GM18868 (cell line): ENCODE measurements around the gene TSPAN18.

Experiments
- ATAC-seq: cut with Tn5 transposase; IDR thresholded peaks from one replicate; pipeline ENCODE4 v1.9.1; 2021; ENCODE audit warnings: mild to moderate bottlenecking, moderate library complexity; ENCODE audit not compliant: unreplicated experiment

TSPAN18 gene

GRCh38 chr11:44775366-44775984, 48.7 kb downstream of the TSPAN18 start:
- ATAC-seq = no peak

DNA sequence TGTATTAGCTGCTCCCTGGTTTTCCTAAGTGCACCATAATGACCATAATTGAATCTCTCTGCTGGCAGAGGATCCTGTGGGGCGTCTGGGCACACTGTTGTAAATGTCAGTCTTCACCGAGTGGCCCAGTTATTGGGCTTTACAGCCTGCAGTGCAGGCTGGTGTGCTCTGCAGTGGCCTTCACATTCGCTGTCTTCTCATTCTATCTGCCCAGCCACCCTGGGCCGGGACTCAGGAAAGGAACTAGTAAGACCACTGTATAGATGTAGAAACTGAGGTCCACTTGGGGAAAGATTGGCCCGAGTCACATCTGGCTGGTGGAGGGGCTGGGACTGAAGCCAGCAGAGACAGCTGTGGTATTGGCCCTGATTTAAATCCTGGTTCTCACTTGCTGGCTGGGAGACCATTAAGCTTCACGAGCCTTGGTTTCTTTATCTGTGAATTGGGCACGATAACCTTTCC, 49.3 kb downstream of the TSPAN18 start:
- ATAC-seq = no peak

GRCh38 chr11:44776551-44777208, 49.9 kb downstream of the TSPAN18 start:
- no peak for ATAC-seq

- ATAC-seq = no peak
These were observed 50.7 kb downstream of the TSPAN18 start for GRCh38 chr11:44777209-44778194.

- ATAC-seq = no peak
These were observed 51.7 kb downstream of the TSPAN18 start for GRCh38 chr11:44778195-44779100.

DNA sequence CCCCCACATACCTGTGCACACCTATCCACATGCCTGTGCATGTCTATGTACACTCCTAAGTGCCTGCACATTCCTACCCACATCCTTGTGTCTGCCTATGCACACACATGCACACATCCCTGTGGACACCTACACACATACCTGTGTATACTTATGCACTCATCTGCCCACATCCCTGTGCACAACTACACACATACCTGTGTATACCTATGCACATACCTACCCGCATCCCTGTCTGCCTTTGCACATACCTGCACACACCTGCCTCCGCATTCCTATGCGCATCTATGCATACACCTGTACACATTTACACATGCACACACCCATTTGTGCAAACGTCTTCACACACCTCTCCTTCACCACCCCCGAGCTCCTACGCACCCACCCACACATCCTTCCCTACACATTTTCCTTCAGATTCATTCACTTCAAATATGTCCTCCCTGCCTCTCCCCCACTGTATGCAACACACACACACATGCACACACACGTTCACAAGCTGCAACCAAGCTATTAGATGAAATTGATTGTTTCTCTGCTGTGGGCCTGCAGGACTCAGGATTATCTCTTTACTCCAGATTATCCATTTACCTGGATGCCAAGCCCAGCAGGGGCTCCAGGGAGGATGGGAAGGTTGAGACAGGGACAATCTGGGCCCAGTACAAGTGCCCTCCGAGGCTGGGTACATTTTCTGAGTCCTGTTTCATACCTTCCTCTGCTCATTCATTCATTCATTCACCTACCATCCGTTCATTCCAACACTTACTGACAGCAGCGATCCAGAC, 53.2 kb downstream of the TSPAN18 start:
- no peak for ATAC-seq

DNA sequence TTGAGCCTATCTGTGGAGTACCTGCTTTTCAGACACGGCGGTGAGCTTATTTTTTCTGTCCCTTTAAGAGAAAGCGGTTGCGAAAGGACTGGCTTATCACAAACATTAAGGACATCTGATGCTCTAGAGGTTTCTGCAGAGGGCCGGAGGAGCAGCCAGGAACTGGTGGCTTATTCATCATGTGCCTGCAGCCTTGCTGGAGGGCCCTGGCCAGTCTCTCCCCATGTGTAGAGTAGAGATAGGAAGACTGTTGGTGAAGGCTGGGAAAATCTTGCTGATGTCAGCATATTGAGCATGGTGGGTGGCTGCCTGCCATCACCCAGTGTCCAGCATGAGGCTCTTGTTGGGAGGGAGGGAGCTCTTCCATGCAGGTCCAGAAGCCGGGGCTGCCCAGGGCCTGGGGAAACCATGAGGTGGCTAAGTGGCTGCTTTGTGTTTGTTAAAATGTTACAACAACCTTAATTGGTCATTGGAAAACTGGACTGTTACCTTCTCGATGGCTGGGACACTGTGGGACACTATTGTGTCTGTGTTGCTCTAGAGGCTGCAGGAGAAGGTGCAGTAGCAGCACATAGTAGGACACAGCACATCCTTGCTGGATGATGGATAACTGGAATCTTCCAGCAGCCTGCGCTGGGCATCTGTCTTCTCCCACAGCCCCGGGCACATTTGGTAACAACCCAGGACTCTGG, 54.3 kb downstream of the TSPAN18 start:
- no peak for ATAC-seq

DNA sequence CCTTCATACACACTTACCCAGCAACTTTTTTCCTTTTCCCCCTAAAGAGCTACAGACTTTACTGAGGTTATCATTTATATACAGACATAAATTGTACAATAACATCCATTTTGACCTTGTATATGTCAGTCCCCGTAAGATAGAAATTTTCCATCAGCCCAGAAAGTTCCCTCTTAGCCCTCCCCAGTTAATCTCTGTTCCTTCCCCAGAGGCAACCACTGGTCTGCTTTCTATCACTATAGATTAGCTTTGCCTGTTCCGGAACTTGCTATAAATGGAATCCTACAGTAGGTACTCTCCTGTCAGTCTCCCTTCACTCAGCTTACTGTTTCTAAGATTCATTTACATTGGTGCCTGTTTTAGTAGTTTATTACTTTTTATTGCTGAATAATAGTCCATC, 54.9 kb downstream of the TSPAN18 start:
- ATAC-seq = no peak

GRCh38 chr11:44782478-44782877, 55.7 kb downstream of the TSPAN18 start:
- no peak for ATAC-seq

DNA sequence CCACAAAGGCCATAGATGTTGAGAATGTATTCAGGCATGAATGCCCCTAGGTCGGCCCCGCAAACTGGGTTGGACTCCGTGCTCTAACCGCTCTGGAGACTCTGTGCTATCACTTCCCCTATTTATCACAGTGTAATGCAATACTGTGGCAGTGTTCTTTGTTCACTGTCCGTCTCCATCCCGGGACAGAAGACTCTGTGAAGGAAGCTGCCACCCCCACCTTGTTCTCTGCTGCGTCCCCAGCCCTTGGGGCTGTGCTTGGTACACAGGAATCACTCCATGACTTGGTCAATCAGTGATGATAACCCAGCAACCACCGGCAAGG, 57.6 kb downstream of the TSPAN18 start:
- ATAC-seq = no peak

DNA sequence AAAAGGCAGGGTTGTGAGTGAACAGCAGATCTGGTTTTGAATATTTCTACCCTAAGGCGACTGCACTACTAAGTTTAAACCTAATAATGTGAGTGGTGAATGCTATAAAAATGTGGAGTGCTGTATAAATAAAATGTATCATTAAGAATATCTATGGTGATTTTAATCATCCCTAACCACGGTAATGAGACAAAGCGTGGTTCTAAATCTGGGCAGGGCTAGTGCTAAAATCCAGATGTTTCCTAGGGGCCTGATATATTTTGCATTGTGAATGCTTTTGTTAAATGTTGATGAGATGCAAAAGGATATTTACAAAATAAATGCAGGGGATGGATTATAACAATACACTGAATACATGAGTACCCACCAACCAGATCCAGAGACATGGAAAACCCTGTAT, 58.1 kb downstream of the TSPAN18 start:
- no peak for ATAC-seq

- ATAC-seq = no peak
These were observed 59.3 kb downstream of the TSPAN18 start for GRCh38 chr11:44785856-44786607.

- no peak for ATAC-seq
These were observed 60.3 kb downstream of the TSPAN18 start for GRCh38 chr11:44787070-44787469.

GRCh38 chr11:44787981-44788380, 61.2 kb downstream of the TSPAN18 start:
- no peak for ATAC-seq

- no peak for ATAC-seq
These were observed 61.9 kb downstream of the TSPAN18 start for GRCh38 chr11:44788536-44789261.

- ATAC-seq = no peak
These were observed 62.7 kb downstream of the TSPAN18 start for GRCh38 chr11:44789496-44789895.

- ATAC-seq = no peak
These were observed 63.4 kb downstream of the TSPAN18 start for GRCh38 chr11:44790211-44790610.
